Mucosa of rectum (tissue), 2 donors: Measurements from ENCODE around the gene DAP3.
"Not testable (repeated sequence)": the region's sequence is repeated elsewhere in the genome, so short reads cannot be mapped to it uniquely, and the experiment has no call there.

Experiments used
- H3K27ac ChIP-seq, 2 donors: one replicate each; pipeline ENCODE4 v1.7.0; 2013; ENCODE audit warnings: inconsistent platforms in 2 of 2, low read depth in 2 of 2, low read length in 2 of 2
- H3K27me3 ChIP-seq, 2 donors: one replicate each; pipeline ENCODE4 v1.7.0; 2013; ENCODE audit warnings: low read length in 2 of 2; ENCODE audit not compliant: control insufficient read depth in 2 of 2, insufficient read depth in 2 of 2
- H3K36me3 ChIP-seq, 2 donors: one replicate each; pipeline ENCODE4 v1.7.0; 2013; ENCODE audit warnings: low read length in 2 of 2; ENCODE audit not compliant: control insufficient read depth in 2 of 2, insufficient read depth in 2 of 2
- H3K4me1 ChIP-seq, 2 donors: one replicate each; pipeline ENCODE4 v1.7.0; 2013; ENCODE audit warnings: low read length in 2 of 2, mild to moderate bottlenecking in 1 of 2; ENCODE audit not compliant: control insufficient read depth in 2 of 2, insufficient read depth in 2 of 2
- H3K4me3 ChIP-seq, 2 donors: one replicate each; pipeline ENCODE4 v1.7.0; 2013; ENCODE audit warnings: low read length in 2 of 2
- H3K9ac ChIP-seq, 2 donors: one replicate each; pipeline ENCODE4 v1.7.0; 2013; ENCODE audit warnings: low read length in 2 of 2, low read depth in 1 of 2, mild to moderate bottlenecking in 1 of 2
- H3K9me3 ChIP-seq, 2 donors: one replicate each; pipeline ENCODE4 v1.7.0; 2013; ENCODE audit warnings: low read length in 2 of 2; ENCODE audit not compliant: control insufficient read depth in 2 of 2
- donor health status: healthy.
- donor health status: Normal muscosa, but diverticular disease.

The DAP3 gene

GRCh38 chr1:155651861-155652661 lies 36.8 kb upstream of the DAP3 start:
- H3K4me3 ChIP-seq, result no peak overlapping the region
- H3K27ac ChIP-seq, result no peak overlapping the region
- H3K9ac ChIP-seq, result no peak overlapping the region
- no peaks in the 10 kb centered on the region for H3K9me3 ChIP-seq
- no peaks in the 10 kb centered on the region for H3K36me3 ChIP-seq
- no peaks in the 10 kb centered on the region for H3K27me3 ChIP-seq
- no peaks in the 10 kb centered on the region for H3K4me1 ChIP-seq

GRCh38 chr1:155652951-155653350 lies 35.9 kb upstream of the DAP3 start:
- H3K9me3 ChIP-seq, result no peaks in the 10 kb centered on the region
- no peak overlapping the region for H3K27ac ChIP-seq
- H3K27me3 ChIP-seq, result no peaks in the 10 kb centered on the region
- no peaks in the 10 kb centered on the region for H3K4me1 ChIP-seq
- no peak overlapping the region for H3K9ac ChIP-seq
- no peak overlapping the region for H3K4me3 ChIP-seq
- H3K36me3 ChIP-seq, result no peaks in the 10 kb centered on the region

- Histone ChIP-seq H3K27ac (no peak overlapping the region), H3K4me3 (no peak overlapping the region), H3K36me3 (peaks cover 20 to 30% of the 10 kb centered on the region in 2 donors), H3K4me1 (no peaks in the 10 kb centered on the region), H3K9ac (no peak overlapping the region), H3K27me3 (no peaks in the 10 kb centered on the region), H3K9me3 (no peaks in the 10 kb centered on the region)
These were observed 31.4 kb upstream of the DAP3 start for GRCh38 chr1:155657463-155657862.

DNA sequence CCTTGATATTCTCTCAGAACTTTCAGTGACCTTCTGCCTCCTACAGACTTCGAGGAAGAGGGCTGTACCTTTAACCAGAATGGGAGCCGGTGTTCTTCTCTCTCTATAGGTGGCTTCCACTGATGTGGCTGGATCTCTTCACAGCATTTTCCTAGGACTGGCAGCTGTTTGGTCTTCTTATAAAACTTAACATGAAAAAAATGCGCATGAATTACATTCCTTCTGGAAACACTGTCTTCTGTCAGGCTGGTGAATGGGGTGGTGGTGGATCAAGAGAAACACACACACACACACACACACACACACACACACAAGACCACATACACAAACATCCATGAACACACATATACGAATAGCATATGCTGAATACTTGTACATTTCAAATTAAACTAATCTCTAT lies 27.7 kb upstream of the DAP3 start:
- not testable (repeated sequence) for H3K27me3 ChIP-seq, H3K9ac ChIP-seq, H3K9me3 ChIP-seq, H3K4me1 ChIP-seq, H3K27ac ChIP-seq, H3K4me3 ChIP-seq
- peaks cover 42 to 51% of the 10 kb centered on the region in 2 donors for H3K36me3 ChIP-seq

DNA sequence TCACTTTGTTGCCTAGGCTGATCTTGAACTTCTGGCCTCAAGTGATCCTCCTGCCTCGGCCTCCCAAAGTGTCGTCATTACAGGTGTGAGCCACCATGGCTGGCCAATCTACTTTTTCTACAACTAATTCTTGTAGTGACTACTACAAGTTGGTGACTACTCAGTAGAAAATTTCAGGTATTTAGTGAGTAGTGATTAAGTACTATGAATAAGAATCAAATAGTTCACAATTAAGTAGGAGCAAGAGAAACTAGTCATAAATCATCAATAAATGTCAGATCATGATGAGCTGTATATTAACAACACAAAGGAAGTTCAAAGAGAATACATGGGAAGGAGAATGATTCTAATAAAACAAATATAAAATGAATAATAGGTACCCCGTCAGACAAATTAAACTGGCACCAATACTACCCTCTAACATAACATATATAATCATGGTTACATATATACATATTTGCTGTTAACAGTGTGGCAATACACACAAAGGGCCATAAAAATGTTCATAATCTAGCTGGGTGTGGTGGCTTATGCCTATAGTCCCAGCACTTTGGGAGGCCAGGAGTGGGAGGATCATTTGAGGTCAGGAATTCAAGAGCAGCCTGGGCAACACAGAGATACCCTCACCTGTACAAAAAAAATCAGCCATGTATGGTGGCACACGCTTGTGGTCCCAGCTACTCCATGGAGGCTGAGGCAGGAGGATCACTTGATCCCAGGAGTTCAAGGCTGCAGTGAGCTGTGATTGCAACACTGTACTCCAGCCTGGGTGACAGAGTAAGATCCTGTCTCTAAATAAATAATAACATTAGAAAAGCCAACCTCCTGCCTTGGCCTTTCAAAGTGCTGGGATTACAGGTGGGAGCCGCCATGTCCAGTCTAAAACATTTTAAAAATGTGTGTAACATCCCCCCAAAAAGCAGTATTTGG lies 19.4 kb upstream of the DAP3 start:
- Histone ChIP-seq H3K9ac (no peak overlapping the region), H3K27me3 (no peaks in the 10 kb centered on the region), H3K4me3 (no peak overlapping the region), H3K4me1 (no peaks in the 10 kb centered on the region), H3K9me3 (no peaks in the 10 kb centered on the region), H3K36me3 (peaks cover 58 to 60% of the 10 kb centered on the region in 2 donors), H3K27ac (no peak overlapping the region)

DNA sequence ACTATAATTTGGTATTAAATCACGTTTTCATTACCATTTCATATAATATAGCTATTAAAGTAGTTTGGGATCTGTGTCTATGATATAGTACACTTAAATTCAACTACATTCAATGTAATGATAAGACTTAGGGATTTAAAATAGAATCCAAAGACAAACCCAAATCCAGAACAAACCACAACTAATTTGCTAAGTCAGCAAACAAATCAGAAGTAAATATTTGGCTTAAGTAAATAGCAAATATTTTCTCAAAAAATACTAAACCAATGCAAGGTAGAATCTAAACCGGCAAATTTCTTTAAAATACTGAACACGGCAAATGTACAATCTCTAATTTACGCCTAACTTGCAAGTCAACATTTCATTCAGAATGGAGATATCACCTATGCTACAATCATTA lies 17.1 kb upstream of the DAP3 start:
- Histone ChIP-seq H3K27me3 (no peaks in the 10 kb centered on the region), H3K27ac (no peak overlapping the region), H3K36me3 (peaks cover 60 to 63% of the 10 kb centered on the region in 2 donors), H3K4me1 (no peaks in the 10 kb centered on the region), H3K9ac (no peak overlapping the region), H3K9me3 (no peaks in the 10 kb centered on the region), H3K4me3 (no peak overlapping the region)

DNA sequence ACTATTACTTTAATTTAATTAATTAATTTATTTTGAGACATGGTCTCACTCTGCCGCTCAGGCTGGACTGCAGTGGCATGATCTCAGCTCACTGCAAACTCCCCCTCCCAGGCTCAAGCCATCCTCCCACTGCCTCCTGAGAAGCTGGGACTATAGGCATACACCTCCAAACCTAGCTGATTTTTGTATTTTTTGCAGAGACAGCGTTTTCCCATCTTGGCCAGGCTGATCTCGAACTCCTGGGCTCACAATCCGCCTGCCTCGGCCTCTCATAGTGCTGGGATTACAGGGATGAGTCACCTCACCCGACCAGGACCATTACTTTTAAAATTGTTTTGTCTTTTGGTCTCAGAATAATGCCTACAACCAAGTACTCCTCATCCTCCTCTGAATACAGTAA lies 15.9 kb upstream of the DAP3 start:
- Histone ChIP-seq H3K4me3 (no peak overlapping the region), H3K9ac (no peak overlapping the region), H3K27me3 (no peaks in the 10 kb centered on the region), H3K4me1 (no peaks in the 10 kb centered on the region), H3K9me3 (no peaks in the 10 kb centered on the region), H3K27ac (no peak overlapping the region), H3K36me3 (peaks cover 63% of the 10 kb centered on the region in 2 donors)

DNA sequence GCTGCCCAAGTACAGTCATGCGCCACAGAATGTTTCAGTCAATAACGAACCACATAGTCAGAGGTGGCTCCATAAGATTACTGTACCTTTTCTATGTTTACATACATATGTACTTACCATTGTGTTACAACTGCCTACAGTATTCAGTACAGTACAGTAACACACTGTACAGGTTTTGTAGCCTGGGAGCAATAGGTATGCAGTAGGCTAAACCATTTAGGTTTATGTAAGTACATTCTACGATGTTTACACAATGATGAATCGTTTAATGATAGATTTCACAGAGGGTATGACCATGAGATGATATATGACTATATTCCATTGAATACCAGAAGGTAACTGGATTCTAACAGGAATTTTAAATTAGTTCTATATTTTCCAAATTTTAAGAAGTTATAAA lies 10.9 kb upstream of the DAP3 start:
- Histone ChIP-seq H3K36me3 (peaks cover 49 to 59% of the 10 kb centered on the region in 2 donors), H3K4me3 (no peak overlapping the region), H3K27ac (no peak overlapping the region), H3K4me1 (no peaks in the 10 kb centered on the region), H3K27me3 (no peaks in the 10 kb centered on the region), H3K9me3 (no peaks in the 10 kb centered on the region), H3K9ac (no peak overlapping the region)

GRCh38 chr1:155678992-155679391 lies 9.9 kb upstream of the DAP3 start:
- not testable (repeated sequence) for H3K9me3 ChIP-seq, H3K4me1 ChIP-seq, H3K4me3 ChIP-seq, H3K27ac ChIP-seq, H3K9ac ChIP-seq, H3K27me3 ChIP-seq
- peaks cover 44 to 54% of the 10 kb centered on the region in 2 donors for H3K36me3 ChIP-seq

DNA sequence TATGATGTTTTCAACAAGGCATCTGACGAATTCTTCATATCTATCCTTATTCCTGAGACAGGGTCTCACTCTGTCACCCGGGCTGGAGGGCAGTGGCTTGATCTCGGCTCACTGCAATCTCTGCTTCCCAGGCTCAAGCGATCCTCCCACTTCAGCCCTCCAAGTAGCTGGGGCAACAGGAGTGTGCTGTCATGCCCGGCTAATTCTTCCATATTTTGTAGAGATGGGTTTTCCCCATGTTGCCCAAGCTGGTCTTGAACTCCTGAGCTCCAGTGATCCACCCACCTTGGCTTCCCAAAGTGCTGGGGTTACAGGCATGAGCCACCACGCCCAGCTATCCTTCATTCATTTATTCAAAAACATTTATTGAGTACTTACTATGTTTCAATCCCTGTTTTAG lies 8.4 kb upstream of the DAP3 start:
- Histone ChIP-seq H3K27ac (no peak overlapping the region), H3K27me3 (no peaks in the 10 kb centered on the region), H3K4me1 (no peaks in the 10 kb centered on the region), H3K9ac (no peak overlapping the region), H3K9me3 (no peaks in the 10 kb centered on the region), H3K36me3 (peaks cover 35 to 43% of the 10 kb centered on the region in 2 donors), H3K4me3 (no peak overlapping the region)
